ENCODE data around the gene ACTG1. TPM values are rescaled to one million over a fixed set of nuclear protein-coding genes. Genes with fewer than 3 reads are reported as not detected.
A peak's percentile ranks its signal among the peaks of the same experiment; 100 is the strongest.

Gene ACTG1
- total RNA-seq, 1 experiment from 2014 or later, result 3,455 TPM

GRCh38 chr17:81519284-81520020 lies 6.9 kb upstream of the ACTG1 start (continued):
- TF ChIP-seq ELF4 (CRISPR knock-in tag; IDR thresholded peaks at IDR 0.05; ENCODE audit: low read depth) (no peak), FOXP1 (CRISPR knock-in tag; IDR thresholded peaks at IDR 0.05; ENCODE audit: borderline replicate concordance) (peak; percentile 80; the same call in 1 of the 2 replicates), MLX (CRISPR knock-in tag; IDR thresholded peaks at IDR 0.05) (no peak), E2F4 (CRISPR knock-in tag; IDR thresholded peaks at IDR 0.05; ENCODE audit: borderline replicate concordance, low read depth) (peak; percentile 72; the same call in 1 of the 2 replicates), PRDM15 (CRISPR knock-in tag; IDR thresholded peaks at IDR 0.05) (0 out of 2 replicates have a peak, but pooled peaks have one; percentile 18), MYBL2 (CRISPR knock-in tag; IDR thresholded peaks at IDR 0.05) (0 out of 2 replicates have a peak, but pooled peaks have one; percentile 83), SOX15 (CRISPR knock-in tag; IDR thresholded peaks at IDR 0.05) (no peak), ZNF423 (CRISPR knock-in tag; IDR thresholded peaks at IDR 0.05) (peak; percentile 30; the same call in 1 of the 2 replicates), KAT7 (CRISPR knock-in tag; IDR thresholded peaks at IDR 0.05; ENCODE audit: borderline replicate concordance) (no peak), GABPB1 (CRISPR knock-in tag; IDR thresholded peaks at IDR 0.05) (no peak), SMAD4 (CRISPR knock-in tag; IDR thresholded peaks at IDR 0.05) (no peak), ZNF416 (CRISPR knock-in tag; IDR thresholded peaks at IDR 0.05) (no peak), ZNF232 (CRISPR knock-in tag; IDR thresholded peaks at IDR 0.05) (peak; percentile 8; the same call in 1 of the 2 replicates), JUN (CRISPR knock-in tag; IDR thresholded peaks at IDR 0.05) (no peak), TEAD1 (CRISPR knock-in tag; IDR thresholded peaks at IDR 0.05) (no peak), IRF1 (CRISPR knock-in tag; IDR thresholded peaks at IDR 0.05) (no peak), CREB1 (CRISPR knock-in tag; IDR thresholded peaks at IDR 0.05) (no peak), ZBTB21 (CRISPR knock-in tag; IDR thresholded peaks at IDR 0.05; ENCODE audit: borderline replicate concordance) (no peak), ZBTB43 (CRISPR knock-in tag; IDR thresholded peaks at IDR 0.05) (0 out of 2 replicates have a peak, but pooled peaks have one; percentile 66), ATF3 (CRISPR knock-in tag; conservative IDR thresholded peaks at IDR 0.05) (no peak), SP1 (CRISPR knock-in tag; conservative IDR thresholded peaks at IDR 0.05) (0 out of 2 replicates have a peak, but pooled peaks have one; percentile 49), OVOL2 (CRISPR knock-in tag; IDR thresholded peaks at IDR 0.05; ENCODE audit: borderline replicate concordance) (no peak), ZNF396 (CRISPR knock-in tag; IDR thresholded peaks at IDR 0.05; ENCODE audit: borderline replicate concordance) (no peak), USF1 (CRISPR knock-in tag; IDR thresholded peaks at IDR 0.05) (peak; percentile 42; the same call in 1 of the 2 replicates), MXD4 (CRISPR knock-in tag; IDR thresholded peaks at IDR 0.05; ENCODE audit: borderline replicate concordance) (no peak), ZNF671 (CRISPR knock-in tag; IDR thresholded peaks at IDR 0.05) (no peak), NR1H2 (CRISPR knock-in tag; IDR thresholded peaks at IDR 0.05) (no peak), ESRRA (CRISPR knock-in tag; IDR thresholded peaks at IDR 0.05; ENCODE audit: borderline replicate concordance) (no peak), NFATC4 (CRISPR knock-in tag; IDR thresholded peaks at IDR 0.05) (no peak), ZNF263 (CRISPR knock-in tag; IDR thresholded peaks at IDR 0.05; ENCODE audit: low read depth) (no peak), GTF2I (CRISPR knock-in tag; conservative IDR thresholded peaks at IDR 0.05) (no peak), ZNF219 (CRISPR knock-in tag; IDR thresholded peaks at IDR 0.05; ENCODE audit: borderline replicate concordance) (no peak)

All from WTC11 (cell line).